ENCODE results near the gene APOD.

Gene APOD

DNA sequence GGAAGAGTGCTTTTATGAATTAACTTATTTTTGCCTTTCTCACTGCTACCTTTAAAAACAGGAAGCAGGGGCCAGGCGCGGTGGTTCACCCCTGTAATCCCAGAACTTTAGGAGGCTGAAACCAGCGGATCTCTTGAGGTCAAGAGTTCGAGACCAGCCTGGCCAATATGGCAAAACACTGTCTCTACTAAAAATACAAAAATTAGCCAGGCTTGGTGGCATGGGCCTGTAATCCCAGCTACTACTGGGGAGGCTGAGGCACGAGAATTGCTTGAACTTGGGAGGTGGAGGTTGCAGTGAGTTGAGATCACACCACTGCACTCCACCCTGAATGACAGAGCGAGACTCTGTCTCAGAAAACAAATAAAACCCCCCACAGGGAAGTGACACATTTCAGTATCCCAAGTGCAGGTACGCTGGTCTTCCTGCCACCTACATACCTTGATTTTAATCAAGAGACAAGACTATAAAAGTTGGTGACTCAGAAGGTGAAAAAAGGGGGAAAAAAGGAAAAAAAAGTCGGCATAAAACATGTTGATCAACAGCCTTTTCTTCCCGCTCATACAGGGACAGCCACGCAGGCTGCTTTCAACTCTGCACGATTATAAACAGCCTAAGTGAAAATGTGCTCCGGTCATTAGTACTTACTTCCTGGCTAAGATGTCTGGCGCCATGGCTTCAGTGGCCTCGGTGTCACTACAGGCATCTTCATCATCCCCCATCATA is 59.4 kb downstream of the APOD start:
- DNase-seq (ENCODE audit: low spot score), result peak; percentile 54

DNA sequence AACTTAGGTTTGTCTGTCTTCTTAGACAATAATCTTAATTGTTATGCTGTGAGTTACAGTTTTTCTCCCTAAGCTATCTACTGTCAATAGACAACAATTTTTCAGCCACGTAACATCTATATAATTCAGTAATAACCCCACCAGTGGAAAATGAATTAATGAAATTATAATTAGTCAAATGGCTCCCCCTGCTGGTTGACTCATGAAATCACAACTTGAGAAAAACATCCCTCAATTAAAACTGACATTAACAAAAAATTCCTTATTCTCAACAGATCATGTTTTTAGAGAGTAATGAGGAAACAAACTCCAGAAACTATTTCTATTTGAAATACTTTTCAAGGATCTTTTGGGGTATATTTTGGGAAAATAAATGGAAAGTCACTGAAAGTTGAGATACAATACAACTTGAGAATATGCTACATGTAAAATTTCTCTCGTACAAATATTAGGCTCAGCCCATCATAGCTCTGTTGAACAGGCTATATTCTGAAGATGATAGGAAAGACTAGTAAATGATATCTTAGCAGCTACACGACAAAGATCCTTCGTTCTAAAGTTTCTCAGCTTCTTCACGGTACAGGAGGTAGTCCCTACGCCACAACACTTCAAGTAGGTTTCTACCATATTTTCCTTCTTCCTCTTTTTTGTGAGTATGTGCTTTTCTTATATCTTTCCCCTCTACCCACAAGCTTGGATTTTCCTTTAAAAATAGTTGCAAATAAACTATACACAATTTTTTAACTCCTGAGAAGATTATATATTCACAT is 61.3 kb downstream of the APOD start:
- DNase-seq (ENCODE audit: low spot score), result peak; percentile 37

Measured in activated CD4-positive, alpha-beta T cell treated with anti-CD3 and anti-CD28 coated beads, Interleukin-2, Interleukin-4, amounts not matched to agents 100 ng/mL and 50 ng/mL, durations not matched to agents 16 hours and 8 hours (primary cell).